ENCODE data around the gene NCOA3.

NCOA3 gene

DNA sequence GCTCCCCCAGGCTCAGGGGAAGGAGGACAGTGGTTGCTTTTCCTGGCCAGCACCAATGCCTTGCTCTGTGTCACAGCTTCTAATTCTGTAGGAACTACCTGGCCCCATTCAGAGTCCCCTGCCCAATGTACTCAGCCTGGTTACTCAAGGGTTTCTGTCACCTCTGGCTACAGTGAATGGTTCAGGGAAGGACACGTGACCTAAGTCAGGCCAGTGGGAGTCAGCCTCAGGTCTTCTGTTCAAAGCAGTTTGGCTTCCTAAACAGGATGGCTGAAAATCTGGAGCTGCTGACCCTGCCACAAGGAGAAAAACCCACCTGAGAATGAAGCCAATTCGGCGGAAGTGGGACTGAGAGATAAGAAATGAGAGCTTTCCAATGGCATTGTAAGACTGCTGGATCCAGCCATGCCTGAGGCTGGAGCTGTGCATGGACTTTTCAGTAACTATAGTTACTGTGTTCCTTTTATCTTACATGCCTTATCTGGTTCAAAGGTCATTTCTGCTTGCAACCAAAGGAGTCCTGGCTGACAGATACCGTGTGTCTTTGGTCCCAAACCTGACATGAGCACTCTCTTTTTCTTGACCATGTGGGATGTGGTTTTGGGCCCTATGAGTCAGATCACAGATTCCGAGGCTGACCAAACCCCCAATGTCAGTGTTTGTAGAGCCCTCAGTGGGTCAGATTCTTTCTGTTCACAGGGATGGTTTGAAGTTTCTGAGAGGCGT is 179.3 kb downstream of the NCOA3 start:
- DNase-seq (ENCODE audit: low spot score), result no peak

DNA sequence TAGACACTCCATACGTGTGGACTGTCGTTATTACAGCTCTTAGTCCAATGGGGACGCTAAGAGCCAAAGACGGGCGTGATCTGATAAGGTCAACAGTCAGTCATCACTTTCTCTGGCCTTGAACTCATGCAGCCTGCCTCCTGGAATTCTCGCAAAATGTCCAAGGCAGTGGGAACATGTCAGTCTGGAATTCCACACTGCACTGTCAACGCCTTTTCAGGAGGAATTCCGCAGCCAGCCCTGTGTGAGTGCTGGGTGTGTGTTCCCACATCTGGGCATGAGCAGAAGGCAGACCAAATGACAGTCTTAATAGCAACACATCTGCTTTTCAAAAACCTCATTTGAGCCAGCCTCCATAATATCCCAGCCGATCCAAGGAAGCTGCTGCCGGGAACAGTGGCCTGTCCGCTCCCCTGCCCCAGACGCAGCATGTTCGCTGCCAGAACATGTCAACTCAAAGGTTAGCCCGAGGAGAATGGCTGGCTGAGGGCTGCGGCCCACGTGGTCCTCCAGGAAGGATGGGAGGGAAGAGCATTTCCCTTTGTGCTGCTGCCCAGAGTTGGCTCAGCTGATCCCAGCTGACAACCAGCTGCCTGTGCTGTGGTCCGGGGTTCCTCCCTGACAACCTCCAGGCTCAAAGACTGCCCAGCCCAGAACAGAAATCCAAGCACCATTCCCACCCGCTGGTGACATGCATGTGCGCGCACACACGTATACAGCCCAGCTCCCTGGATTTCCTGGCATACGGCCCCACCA is 180.5 kb downstream of the NCOA3 start:
- DNase-seq (ENCODE audit: low spot score), result no peak

DNA sequence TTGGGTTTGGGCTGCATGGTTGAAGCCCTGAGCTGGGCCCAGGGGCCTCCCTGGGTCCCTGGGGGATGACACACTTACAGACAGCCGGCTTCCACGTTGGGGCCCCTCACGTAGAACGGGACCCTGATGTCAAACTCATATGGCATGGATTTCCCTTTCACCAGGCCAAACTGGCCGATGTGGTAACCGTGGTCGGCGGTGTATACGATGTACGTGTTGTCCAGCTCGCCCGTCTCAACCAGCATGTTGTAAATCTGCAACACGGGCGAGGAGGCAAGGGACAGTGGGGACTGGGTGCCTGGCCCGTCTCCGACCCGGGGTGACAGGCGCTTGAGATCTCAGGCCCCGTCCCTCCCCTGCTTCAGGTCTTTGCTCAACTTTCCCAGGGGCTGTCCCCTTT is 181.2 kb downstream of the NCOA3 start:
- no peak for DNase-seq (ENCODE audit: low spot score)

DNA sequence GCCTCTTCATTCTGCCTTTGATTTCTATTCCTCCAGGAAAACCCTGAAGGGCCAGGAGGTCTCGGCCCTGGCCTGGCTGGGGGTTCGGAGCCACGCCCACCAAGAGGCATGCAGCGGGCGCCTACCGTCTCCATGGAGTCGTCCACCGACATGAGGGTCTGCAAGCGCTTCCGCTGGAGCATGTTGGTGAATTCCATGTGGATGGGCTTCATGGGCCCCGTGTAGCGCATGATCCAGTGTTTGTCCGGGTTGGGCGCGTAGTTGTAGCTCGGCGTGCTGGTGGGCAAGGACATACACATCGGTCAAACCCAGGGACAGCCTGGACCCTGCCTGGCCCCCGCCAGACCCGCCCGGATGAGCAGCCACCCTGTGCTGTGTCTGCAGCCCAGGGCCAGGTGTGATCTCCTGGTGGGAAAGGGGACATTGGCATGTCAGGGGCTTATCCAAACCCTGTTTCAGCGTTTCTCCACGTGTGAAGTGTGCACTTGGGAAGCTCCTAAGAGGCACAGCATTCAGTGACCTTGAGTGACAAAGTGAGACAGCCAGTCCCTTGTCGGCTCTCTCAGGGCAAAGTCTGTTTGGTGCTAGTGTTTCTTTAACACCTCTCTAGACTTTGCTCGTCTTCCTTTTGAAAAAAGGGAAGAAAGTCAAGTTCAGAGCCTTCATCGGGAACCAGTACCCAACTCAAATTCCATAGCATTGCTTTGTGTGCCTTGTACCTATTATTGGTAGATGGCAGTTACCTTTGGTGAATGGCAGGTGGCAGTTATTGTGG is 182.8 kb downstream of the NCOA3 start:
- DNase-seq (ENCODE audit: low spot score), result no peak

DNA sequence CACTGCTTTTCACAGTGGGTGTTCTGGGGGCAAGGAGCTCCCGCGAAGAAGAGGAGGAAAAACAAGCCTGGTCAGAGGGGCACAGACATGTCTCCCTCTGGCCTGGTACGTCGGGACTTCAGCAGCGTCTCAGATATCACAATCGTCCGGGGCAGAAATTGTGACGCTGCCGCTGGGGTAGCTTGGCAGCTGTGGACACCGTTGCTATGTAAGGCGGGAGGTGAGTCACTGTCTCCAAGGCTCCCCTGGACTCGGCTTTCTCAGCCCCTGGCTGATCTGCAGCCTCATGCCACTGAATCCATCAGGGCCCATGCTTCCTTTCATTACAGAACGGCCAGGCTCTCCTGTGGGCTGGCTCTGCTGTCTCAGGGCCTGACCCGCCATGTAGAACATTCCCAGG is 184.9 kb downstream of the NCOA3 start:
- no peak for DNase-seq (ENCODE audit: low spot score)

DNA sequence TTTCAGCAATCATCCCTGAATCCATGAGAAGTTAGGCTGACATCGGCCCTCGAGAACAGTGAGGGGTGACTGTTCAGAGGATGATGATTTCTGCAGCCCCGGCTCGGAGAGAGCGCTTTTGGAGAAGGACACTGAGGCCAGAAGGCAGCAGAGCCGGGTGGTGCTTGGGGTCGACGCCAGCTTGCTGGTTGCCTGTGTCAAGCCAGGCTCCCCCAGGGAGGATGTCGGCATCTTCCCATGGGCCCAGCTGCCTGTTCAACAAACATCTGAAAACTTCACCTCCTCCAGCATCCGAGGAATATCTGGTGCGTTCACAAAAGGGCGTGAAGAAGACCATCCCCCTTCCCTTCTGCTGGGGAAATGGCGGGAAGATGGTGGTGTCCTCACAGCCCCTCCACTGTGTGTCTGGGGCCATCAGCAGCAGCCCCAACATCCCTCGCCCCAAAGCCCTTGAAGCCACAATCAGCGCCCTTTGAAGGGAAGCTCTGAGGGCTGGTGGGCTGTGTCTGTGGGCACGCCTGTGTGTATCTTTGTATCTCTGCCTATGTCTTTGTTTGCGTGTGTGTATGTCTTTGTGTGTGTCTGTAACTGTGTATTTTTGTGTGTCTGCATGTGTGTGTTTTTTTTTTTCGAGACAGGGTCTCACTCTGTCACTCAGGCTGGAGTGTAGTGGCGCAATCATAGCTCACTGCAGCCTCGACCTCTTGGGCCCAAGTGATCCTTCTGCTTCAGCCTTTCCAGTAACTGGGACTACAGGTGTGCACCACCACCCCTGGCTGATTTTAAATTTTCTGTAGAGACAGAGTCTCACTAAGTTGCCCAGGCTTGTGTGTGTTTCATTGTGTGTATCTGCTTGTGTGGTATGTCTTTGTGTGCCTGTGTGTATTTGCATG is 185.7 kb downstream of the NCOA3 start:
- no peak for DNase-seq (ENCODE audit: low spot score)

DNA sequence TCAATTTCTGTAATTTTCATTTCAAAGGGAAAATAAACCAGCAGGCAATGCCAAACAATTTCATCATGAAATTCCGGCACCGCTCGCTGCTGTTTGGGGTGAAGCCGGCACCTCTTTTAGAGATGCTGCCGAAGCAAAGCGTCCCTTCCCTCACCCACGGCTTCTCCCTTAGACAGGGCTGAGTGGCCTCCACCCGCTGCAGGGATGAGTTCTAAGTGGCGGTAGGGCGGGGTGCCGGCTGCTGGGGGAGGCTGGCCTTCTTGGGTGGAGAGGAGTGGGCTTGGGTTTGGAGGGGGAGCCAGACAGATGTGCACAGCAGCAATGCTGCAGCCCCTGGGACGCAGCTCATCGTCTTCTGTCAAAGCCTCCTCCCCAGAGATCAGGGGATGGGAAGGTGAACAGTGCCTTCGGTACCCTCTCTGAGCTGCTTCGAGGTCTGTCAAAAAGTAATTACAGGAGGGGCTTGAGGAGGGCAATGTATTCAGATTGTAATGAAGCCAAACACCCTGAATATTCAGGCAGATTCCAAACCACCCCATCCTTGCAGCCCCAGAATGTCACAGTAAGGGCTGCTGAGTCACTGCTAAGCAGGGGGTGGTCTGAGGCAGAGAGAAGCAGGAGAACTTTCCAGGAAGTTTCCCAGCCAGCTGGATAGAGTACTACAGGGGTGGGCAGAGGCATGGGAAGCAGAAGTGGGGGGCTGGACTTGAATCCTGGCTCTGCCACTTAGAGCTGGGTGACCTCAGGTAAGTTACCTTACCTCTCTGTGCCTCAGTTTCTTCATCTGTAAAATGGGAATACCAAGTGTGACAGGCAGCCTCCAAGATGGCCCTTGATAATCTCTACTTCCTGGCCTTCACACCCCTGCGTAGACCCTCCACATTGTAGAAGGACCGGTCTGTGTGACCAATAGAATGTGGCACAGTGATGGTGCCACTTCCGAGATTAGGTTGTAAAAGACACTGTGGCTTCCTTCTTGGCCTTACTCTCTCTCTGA is 187.0 kb downstream of the NCOA3 start:
- no peak for DNase-seq (ENCODE audit: low spot score)

DNA sequence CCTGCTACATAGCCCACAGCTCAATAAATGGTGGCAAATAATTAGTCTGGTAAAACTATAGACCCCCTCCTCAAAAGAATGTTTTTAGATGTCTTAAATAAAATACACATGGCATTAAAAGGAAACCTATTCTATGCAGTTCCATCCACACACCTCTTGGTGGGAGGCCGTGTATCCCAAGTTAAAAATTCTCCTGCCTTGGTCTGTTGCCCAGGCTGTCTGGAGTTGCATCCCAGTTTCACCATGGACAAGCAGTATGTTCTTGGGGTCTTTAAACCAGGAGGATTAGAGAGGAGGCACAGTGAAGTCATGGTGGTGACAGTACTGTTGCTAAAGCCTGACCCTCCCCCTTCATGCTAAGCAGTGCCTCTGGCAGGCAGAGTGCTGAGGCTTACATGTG is 188.0 kb downstream of the NCOA3 start:
- no peak for DNase-seq (ENCODE audit: low spot score)

DNA sequence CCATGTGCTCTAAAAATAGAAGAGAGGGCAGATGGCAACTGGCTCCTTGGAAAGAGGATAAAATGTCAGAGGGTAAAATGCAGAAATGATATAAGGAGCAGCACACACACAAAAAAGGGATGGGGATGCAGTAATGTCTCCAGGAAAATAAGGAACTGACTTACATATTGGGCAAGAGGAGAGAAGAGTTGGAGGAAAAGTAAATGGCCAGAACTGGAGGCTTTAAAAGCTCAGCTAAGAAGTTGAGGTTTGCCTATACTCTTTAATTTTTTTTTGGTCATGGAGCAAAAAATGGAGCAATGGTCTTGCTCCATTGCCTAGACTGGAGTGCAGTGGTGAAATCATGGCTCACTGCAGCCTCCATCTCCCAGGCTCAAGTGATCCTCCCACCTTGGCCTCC is 189.9 kb downstream of the NCOA3 start:
- DNase-seq (ENCODE audit: low spot score), result no peak

DNA sequence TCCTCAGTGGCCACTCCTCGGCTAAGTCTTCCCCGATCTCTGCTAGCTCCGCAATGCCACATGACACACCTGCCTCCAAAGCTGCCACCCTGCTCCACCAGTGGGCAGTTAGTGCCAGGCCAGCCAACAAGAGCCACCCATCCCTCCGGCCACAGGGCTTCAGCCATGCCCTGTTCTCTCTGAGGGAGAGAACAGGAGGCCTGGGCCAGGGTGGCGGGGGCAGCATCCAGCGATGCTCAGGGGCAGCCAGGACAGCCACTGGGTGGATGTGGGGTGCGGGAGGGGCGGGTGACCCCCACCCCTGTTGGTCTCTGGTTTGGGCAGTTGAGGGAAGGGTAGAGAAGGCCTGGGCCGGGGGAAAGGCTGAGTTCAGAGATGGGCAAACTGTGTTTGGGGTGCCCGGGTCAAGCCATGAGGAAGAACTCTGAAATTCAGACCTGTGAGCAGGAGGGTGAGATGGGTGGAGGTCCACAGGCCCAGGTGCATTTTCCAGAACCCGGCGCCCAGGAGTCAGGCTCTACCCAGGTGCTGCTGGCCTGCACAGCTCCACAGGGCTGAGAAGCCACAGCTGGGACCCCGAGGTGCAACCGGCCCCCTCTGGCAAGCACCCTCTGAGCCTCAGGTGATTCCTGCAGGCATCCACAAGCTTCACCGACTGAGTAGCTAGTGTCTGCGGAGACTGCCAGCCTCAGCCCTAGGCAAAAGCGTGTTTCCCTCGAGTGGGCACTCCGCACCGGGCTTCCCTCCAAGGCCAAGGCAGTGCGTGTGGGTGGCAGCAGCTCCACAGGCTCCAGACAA is 192.5 kb downstream of the NCOA3 start:
- DNase-seq (ENCODE audit: low spot score), result no peak

DNA sequence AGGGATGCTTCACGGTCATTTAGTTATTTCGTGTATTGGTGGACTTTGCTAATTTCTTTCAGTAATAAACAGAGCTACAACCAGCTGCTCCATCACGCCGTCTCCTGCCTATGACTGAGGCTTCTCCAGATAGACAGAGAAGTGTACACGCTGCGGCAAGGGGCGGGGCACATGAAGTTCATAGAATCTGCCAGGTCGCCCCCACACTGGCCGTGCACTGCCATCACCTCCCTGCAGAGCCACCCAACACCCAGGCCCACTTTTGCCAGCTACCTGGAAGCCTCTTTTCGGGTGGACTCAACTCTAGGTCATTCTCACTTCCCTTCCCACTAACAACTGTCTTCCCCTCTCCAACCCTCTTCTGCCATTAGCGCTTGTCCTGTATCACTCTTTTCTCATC is 195.2 kb downstream of the NCOA3 start:
- DNase-seq (ENCODE audit: low spot score), result no peak

DNA sequence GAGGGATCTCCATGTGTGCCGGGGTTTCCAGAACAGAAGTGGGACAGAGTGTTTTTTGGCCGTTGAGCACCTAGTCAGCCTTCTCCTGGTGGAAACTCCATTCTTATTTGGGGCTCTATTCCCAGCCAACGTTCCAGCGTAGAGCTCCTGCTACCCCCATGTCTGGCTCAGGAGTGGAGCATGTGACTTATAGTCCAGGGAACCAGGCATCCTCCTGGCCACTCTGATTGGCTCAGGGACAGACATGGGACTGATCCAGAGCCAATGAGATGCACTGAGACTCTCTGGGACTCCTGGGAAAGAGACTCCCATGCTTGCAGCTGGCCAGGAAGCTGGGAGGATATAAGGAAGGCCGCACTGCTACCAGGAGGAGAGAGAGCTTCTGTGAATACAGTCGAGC is 196.5 kb downstream of the NCOA3 start:
- DNase-seq (ENCODE audit: low spot score), result no peak

DNA sequence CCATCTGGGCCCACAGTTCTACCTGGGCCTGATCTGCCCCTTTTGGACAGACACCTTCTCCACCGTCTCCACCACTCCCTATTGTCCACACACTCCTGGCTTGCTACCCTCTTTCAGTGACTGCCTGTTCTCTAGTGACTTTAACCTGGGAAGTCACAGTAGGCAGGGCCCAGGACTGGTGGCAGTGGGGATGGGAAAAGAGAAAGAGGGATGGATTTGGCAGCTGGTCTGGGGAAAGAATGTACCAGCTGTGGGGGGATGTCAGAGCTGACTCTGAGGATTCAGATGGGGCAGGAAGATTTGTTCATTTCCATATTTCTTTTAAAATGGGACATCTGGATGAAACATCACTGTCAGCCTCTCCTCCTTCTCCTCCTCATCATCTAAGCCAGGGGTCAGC is 198.1 kb downstream of the NCOA3 start:
- no peak for DNase-seq (ENCODE audit: low spot score)

DNA sequence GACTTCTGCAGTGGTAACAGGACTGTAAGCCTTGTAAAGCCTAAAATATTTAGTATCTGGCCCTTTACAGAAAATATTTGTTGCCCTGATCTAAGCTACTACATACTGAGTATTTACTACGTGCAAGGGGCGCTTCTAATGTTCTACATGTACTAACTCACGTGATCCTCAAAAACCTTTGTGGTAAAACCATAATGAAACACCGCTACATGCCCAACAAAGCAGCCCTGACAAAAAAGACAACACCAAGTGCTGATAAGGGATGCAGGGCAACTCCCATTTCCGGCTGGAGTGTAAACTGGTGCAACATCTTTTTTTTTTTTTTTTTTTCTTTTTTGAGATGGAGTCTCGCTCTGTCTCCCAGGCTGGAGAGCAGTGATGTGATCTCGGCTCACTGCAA is 198.6 kb downstream of the NCOA3 start:
- DNase-seq (ENCODE audit: low spot score), result no peak

DNA sequence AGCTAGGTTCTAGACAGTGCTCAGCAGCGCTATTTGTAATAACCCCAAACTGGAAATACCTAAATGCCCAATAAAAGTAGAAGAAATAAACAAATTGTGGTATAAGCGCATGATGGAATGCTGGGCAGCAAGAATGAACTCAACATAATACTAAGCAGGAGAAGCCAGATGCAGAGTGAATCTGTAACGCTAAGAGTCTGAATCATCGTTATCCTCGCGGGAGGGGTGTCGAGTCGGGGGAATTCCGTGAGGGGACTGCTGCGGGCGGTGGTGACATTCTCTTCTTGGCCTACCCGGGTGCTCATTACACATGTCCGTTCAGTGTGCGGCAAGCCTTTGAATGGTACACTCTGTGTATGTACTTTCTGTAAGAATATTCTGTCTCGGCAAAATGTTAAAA is 199.9 kb downstream of the NCOA3 start:
- no peak for DNase-seq (ENCODE audit: low spot score)

DNA sequence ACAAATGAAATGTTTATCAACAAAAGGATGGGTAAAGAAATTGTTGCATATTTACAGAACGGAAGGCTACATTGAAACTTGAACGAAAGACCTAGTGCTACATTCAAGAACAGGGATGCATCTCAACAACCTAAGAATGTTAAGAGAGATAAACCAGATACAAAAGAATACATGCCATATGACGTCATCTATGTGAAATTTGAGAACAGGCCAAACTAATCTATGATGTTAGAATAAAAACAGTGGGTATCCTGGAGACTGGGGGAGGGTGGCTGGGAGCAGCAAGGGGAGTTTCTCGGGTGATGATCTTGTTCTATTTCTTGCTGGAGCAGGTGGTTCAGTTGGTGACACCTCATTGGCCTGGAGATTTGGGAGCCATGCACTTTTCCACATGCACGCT is 202.1 kb downstream of the NCOA3 start:
- DNase-seq (ENCODE audit: low spot score), result no peak

DNA sequence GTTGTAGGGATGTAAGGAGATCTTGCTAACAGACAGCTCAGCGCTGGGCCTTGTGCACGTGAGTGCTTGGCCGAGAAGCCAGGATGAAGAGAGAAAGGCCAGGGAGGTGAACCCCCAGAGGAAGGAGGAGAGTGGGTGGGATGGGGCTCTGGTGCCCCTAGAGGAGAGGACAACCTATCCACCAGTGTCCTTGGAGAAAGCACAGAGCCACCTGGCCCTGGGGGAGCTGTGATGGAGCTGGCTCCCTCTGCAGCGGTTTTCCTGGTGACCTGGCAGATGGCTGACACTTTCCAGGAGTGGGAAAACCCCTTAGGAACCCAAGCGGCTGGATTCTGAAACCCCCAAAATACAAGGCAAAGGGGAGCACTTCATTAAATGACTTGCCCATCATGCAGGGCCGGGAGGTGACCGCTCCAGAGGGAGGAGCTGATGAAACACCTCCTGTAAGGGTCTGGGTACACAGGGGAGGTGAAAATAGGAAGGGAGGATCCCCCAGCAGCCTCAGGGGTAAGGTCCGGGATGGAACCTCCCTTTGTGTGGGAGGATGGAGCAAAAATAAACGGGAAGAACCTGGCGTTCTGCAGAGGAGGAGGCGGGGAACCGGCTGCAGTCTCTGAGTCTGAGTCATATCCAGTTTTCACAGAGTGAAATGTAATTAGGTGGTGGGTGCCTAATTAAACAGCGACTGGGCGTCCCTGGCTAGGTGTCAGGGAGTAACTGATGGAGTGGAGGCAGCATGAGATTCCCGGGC is 203.2 kb downstream of the NCOA3 start:
- DNase-seq (ENCODE audit: low spot score), result no peak

DNA sequence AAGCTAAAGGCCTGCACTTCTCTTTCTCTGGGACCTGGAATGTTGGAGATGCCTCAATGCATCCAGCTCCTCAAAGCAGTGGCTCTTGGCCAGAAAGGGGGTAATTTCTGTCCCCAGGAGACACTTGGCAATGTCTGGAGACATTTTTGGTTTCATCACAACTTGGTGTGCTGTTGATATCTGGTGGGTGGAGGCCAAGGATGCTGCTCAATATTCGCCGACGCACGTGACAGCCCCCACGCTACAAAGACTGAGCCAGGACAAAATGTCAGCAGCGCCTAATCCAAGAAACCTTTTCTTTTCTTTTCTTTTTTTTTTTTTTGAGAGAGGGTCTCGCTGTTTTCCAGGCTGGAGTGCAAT is 203.8 kb downstream of the NCOA3 start:
- DNase-seq (ENCODE audit: low spot score), result no peak

DNA sequence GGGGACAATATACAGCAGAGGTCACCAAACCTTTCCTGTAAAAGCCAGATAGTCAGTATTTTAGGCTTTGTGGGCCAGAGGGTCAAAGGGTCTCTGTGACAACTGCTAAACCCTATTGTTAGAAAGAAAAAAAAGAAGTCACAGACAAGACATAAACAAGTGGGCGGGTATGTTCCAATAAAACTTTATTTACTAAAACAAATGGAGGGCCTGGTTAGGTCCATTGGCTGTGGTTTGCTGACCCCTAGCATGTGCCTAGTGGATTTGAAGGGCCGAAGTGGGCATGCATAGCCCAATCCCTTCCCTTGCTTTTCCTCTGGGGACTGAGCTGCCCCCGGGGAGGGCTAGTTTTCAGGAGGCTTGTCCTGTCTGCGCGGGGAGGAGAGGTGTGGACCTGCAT is 204.7 kb downstream of the NCOA3 start:
- DNase-seq (ENCODE audit: low spot score), result no peak

Measured in ecto neural progenitor cell (in vitro differentiated cells).